RWPE2 (cell line): ENCODE results near the gene HSD17B3.
A peak's percentile ranks its signal among the peaks of the same experiment; 100 is the strongest.
"Not testable (repeated sequence)": the region's sequence is repeated elsewhere in the genome, so short reads cannot be mapped to it uniquely, and the experiment has no call there.

Experiments
- ATAC-seq: fragments of 200-7000 bp; cut with Tn5 transposase; 3 replicates; pipeline ENCODE4 v1.9.1; 2021; ENCODE audit warnings: low read depth
- DNase-seq: peaks from one replicate; pipeline ENCODE4 v3.0.0-alpha.2; 2020; ENCODE audit warnings: low spot score
- H3K27ac ChIP-seq: fragments of 450-650 bp; 2 replicates; pipeline ENCODE4 v1.5.1; 2017; ENCODE audit warnings: mild to moderate bottlenecking; ENCODE audit not compliant: poor library complexity, severe bottlenecking
- H3K27me3 ChIP-seq: fragments of 250-450 bp; sonication (Bioruptor Pico); 2 replicates; pipeline ENCODE4 v1.5.1; 2021; ENCODE audit warnings: mild to moderate bottlenecking, moderate library complexity; ENCODE audit not compliant: insufficient read depth, poor library complexity, severe bottlenecking
- H3K36me3 ChIP-seq: fragments of 250-450 bp; sonication (Bioruptor Pico); 2 replicates; pipeline ENCODE4 v1.5.1; 2020; ENCODE audit warnings: low read depth, mild to moderate bottlenecking, moderate library complexity
- H3K4me1 ChIP-seq: fragments of 250-450 bp; sonication (Bioruptor Pico); 2 replicates; pipeline ENCODE4 v1.5.1; 2021; ENCODE audit warnings: mild to moderate bottlenecking, moderate library complexity; ENCODE audit not compliant: insufficient read depth, poor library complexity, severe bottlenecking
- H3K4me3 ChIP-seq: fragments of 250-450 bp; sonication (Bioruptor Pico); 2 replicates; pipeline ENCODE4 v1.5.1; 2021; ENCODE audit warnings: mild to moderate bottlenecking, moderate library complexity; ENCODE audit not compliant: severe bottlenecking
- H3K9me3 ChIP-seq: fragments of 250-450 bp; sonication (Bioruptor Pico); 2 replicates; pipeline ENCODE4 v1.5.1; 2021; ENCODE audit warnings: mild to moderate bottlenecking, moderate library complexity; ENCODE audit not compliant: severe bottlenecking
- TF ChIP-seq, protein P1 (sequence below): fragments of 450-650 bp; IDR thresholded peaks from one replicate; pipeline ENCODE4 v1.5.1; 2017; ENCODE audit warnings: mild to moderate bottlenecking, moderate library complexity; ENCODE audit not compliant: poor library complexity, severe bottlenecking

Gene HSD17B3

DNA sequence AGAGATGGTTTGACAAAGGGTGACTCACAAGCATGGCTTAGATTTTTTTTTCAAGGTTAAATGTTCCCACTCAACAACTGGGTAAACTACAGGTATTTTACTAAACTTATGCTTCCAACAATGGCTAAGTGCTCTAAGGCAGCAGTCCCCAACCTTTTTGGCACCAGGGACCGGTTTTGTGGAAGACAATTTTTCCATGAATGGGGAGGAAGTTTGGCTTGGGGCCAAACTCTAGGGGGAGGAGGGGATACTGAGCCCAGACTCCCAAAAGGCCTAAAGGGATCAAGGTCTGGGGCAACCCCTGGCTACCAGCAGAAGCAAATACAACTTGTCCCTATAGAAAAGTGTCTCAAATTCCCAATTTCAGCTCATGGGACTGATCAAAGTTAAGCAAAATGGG is 32.0 kb upstream of the HSD17B3 start:
- no peaks in the 10 kb centered on the region for H3K27me3 ChIP-seq
- no peak for ATAC-seq
- peaks cover 10% of the 10 kb centered on the region for H3K4me1 ChIP-seq
- H3K9me3 ChIP-seq: no peaks in the 10 kb centered on the region
- H3K27ac ChIP-seq: no peak overlapping the region
- DNase-seq: no peak
- H3K36me3 ChIP-seq: no peaks in the 10 kb centered on the region
- TF ChIP-seq, protein P1, sequence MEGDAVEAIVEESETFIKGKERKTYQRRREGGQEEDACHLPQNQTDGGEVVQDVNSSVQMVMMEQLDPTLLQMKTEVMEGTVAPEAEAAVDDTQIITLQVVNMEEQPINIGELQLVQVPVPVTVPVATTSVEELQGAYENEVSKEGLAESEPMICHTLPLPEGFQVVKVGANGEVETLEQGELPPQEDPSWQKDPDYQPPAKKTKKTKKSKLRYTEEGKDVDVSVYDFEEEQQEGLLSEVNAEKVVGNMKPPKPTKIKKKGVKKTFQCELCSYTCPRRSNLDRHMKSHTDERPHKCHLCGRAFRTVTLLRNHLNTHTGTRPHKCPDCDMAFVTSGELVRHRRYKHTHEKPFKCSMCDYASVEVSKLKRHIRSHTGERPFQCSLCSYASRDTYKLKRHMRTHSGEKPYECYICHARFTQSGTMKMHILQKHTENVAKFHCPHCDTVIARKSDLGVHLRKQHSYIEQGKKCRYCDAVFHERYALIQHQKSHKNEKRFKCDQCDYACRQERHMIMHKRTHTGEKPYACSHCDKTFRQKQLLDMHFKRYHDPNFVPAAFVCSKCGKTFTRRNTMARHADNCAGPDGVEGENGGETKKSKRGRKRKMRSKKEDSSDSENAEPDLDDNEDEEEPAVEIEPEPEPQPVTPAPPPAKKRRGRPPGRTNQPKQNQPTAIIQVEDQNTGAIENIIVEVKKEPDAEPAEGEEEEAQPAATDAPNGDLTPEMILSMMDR: no peak
- no peak overlapping the region for H3K4me3 ChIP-seq

DNA sequence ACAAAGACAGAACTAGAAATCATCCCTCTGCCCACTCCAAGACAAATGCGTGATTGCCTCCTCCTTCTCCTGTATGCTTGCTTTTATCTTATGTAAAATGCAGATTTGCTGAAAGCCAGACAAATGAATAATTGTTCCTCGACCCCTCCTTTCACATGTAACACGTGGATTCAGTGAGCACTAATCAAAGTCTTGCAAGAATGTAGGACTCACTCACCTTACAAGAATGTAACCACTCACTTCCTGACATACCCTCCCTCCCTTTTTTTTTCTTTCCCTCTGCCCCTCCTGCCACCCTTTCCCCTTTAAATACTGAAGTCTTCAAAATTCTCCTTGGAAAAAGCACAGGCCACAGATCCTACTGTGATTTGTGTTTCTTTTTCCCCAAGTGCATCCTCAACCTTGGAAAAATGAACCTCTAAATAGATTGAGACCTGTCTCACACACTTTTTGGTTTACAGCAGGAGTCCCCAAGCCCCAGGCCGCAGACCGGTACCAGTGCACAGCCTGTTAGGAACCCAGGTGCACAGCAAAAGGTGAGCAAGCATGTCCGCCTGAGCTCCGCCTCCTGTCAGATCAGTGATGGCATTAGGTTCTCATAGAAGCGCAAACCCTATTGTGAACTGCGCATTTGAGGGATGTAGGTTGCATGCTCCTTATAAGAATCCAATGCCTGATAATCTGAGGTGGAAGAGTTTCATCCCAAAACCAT is 29.4 kb upstream of the HSD17B3 start:
- Histone ChIP-seq H3K36me3 (no peaks in the 10 kb centered on the region), H3K27ac (peak overlapping the region; percentile 50), H3K4me3 (no peak overlapping the region), H3K9me3 (no peaks in the 10 kb centered on the region), H3K27me3 (no peaks in the 10 kb centered on the region), H3K4me1 (peaks cover 10% of the 10 kb centered on the region)
- ATAC-seq (peak; percentile 86), DNase-seq (no peak)
- TF ChIP-seq, protein P1: no peak

DNA sequence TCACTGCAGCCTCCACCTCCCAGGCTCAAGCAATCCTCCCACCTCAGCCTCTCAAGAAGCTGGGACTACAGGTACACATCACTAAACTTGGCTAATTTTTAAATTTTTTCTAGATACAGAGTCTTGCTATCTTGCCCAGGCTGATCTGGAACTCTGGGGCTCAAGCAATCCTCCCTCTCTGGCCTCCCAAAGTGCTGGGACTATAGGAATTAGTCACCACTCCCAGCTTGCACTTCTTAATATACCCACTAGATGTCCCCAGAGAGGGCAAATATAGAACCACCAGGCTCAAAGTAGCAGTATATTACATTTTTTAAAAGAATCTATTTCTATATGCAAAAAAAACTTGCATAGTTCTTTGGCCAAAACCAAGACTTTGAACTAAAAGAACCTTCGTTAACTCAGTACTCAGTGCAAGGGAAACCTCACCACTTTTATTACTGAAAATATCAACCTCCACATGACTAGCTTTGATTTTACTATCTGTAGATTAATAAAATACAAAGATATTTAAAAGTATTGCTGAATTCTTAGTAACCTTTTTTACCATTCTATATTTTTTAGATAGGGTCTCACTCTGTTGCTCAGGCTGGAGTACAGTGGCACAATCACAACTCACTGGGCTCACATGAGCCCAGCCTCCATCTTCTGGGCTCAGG is 25.8 kb upstream of the HSD17B3 start:
- Histone ChIP-seq H3K27ac (no peak overlapping the region), H3K36me3 (no peaks in the 10 kb centered on the region), H3K4me3 (no peak overlapping the region), H3K9me3 (no peaks in the 10 kb centered on the region), H3K4me1 (peaks cover 10% of the 10 kb centered on the region), H3K27me3 (no peaks in the 10 kb centered on the region)
- TF ChIP-seq, protein P1: peak; percentile 92
- DNase-seq (no peak), ATAC-seq (peak; percentile 58; the same call in 2 of the 3 replicates)

DNA sequence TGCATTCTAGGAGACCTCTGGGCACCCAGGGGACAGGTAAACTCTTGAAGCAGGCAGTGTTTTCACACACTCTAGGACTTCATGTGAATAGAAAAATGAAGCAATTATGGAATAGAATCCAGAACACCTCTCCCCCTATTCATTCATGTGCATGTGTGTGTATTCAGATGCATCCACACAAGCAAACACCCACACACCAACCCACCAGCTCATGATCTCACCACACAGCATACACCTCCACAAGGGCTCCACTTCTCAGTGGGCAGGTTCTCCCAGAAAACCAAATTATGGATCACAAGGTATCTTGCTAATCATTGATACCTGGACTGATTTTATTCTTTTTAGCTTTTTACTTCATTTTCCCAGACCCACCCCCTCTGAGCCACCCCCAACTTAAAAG is 21.2 kb upstream of the HSD17B3 start:
- Histone ChIP-seq H3K27me3 (no peaks in the 10 kb centered on the region), H3K36me3 (no peaks in the 10 kb centered on the region), H3K27ac (no peak overlapping the region), H3K9me3 (no peaks in the 10 kb centered on the region), H3K4me1 (no peaks in the 10 kb centered on the region), H3K4me3 (no peak overlapping the region)
- TF ChIP-seq, protein P1: no peak
- DNase-seq: no peak
- ATAC-seq: no peak

DNA sequence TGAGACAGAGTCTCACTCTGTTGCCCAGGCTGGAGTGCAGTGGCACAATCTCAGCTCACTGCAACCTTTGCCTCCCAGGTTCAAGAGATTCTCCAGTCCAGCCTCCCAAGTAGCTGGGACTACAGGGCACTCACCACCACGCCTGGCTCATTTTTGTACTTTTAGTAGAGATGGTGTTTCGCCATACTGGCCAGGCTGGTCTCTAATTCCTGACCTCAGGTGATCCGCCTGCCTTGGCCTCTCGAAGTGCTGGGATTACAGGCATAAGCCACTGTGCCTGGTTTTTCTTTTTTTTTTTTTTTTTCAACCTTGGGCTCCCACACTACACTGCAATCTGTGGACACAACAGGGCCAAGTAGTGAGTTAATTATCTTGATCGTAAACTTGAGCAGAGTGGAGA is 20.8 kb upstream of the HSD17B3 start:
- H3K9me3 ChIP-seq, H3K36me3 ChIP-seq, H3K27ac ChIP-seq, ATAC-seq, H3K4me3 ChIP-seq, H3K27me3 ChIP-seq, DNase-seq, H3K4me1 ChIP-seq: not testable (repeated sequence)

DNA sequence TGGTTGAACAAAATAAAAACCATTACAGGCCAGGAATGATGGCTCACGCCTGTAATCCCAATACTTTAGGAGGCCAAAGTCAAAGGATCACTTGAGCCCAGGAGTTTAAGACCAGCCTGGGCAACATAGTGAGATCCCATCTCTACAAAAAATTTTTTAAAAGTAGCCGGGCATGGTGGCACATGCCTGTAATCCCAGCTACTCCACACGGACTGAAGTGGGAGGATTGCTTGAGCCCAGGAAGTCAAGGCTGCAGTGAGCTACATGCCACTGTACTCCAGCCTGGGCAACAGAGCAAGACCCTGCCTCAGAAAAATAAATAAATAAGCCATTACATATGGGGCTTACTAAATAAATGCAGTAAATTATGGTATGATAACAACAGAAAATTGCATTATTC is 20.2 kb upstream of the HSD17B3 start:
- not testable (repeated sequence) for H3K36me3 ChIP-seq, H3K4me3 ChIP-seq, DNase-seq, H3K9me3 ChIP-seq, H3K27ac ChIP-seq, ATAC-seq, H3K27me3 ChIP-seq, H3K4me1 ChIP-seq
